Activated B cell treated with CpG ODN at 0.5 μM for 24 hours (primary cell): Measurements from ENCODE around the gene ARHGAP21. TPM values are rescaled to one million over a fixed set of nuclear protein-coding genes. Genes with fewer than 3 reads are reported as not detected.

Experiments used
- ATAC-seq: fragments of 200-7000 bp; cut with Tn5 transposase; one replicate; pipeline ENCODE4 v1.10.0; 2021; ENCODE audit warnings: low read depth, mild to moderate bottlenecking, moderate library complexity
- CTCF ChIA-PET: fragments of 350-600 bp; sonication (Branson Sonifier 250); formaldehyde crosslinking; loops from one replicate; lab custom pipeline; 2021; ENCODE audit warnings: antibody characterized with exemption; lab: Charles Lee
- POLR2A ChIA-PET: fragments of 350-600 bp; sonication (Branson Sonifier 250); formaldehyde crosslinking; loops from one replicate; lab custom pipeline; 2021; ENCODE audit warnings: antibody characterized with exemption; lab: Charles Lee
- DNase-seq: peaks from one replicate; pipeline ENCODE4 v3.0.0; 2022
- H3K27ac Mint-ChIP-seq: one replicate; pipeline ENCODE4 v1.8.0; 2020; ENCODE audit warnings: mixed read lengths
- H3K27me3 Mint-ChIP-seq: one replicate; pipeline ENCODE4 v1.8.0; 2021; ENCODE audit warnings: mixed read lengths
- H3K36me3 Mint-ChIP-seq: one replicate; pipeline ENCODE4 v1.8.0; 2021; ENCODE audit warnings: low read depth, mixed read lengths
- H3K4me1 Mint-ChIP-seq: one replicate; pipeline ENCODE4 v1.8.0; 2021; ENCODE audit warnings: mixed read lengths
- H3K4me3 Mint-ChIP-seq: one replicate; pipeline ENCODE4 v1.8.0; 2020; ENCODE audit warnings: mild to moderate bottlenecking, mixed read lengths
- H3K9me3 Mint-ChIP-seq: one replicate; pipeline ENCODE4 v1.8.0; 2020; ENCODE audit warnings: mixed read lengths
- intact Hi-C: fragments of 100-400 bp; cut with micrococcal nuclease; formaldehyde crosslinking; loops from one replicate; pipeline ENCODE4 v1.15.1; 2024
- total RNA-seq: library from RNA; stranded (reverse); gene quantifications from 2 replicates; pipeline ENCODE4 v1.2.3, GENCODE V29; 2022
- TF ChIP-seq, protein P1 (sequence below): fragments of 200-600 bp; IDR thresholded peaks from one replicate; pipeline ENCODE4 v1.8.0; 2022; ENCODE audit warnings: antibody characterized with exemption, mild to moderate bottlenecking

The ARHGAP21 gene
- total RNA-seq, 1 donor from 2014 or later, result 20.8 TPM

DNA sequence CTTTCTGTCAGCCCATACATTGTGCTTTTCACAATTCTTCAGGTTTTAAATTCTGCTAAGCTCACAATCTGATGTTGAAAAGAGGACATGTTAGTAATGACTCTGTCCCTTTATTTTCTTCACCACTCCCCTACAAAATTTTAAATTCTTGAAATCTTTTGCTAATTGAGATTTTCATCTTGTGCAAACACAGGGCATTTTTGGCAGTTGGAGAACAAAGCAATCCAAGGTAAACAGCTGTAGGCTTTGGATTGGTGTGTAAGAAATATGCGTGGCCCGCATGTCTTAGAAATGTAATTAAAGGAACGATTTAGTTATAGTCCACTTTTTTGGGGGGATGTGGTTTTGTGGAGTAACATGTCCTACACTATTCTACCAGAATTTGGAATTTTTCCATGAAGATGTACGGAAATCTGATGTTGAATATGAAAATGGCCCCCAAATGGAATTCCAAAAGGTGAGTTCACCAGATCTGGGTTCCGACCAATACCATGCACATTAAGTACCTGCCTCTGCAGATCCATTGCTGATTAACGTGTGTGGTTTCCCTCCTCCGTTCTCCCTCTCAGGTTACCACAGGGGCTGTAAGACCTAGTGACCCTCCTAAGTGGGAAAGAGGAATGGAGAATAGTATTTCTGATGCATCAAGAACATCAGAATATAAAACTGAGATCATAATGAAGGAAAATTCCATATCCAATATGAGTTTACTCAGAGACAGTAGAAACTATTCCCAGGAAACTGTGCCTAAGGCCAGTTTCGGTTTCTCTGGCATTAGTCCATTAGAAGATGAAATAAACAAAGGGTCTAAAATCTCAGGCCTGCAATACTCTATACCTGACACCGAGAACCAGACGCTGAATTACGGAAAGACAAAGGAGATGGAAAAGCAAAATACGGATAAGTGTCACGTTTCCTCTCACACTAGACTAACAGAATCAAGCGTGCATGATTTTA lies 181.1 kb downstream of the ARHGAP21 start:
- ChIA-PET POLR2A (no interaction called here), CTCF (no interaction called here)
- no peaks in the 10 kb centered on the region for H3K9me3 Mint-ChIP-seq
- no peaks in the 10 kb centered on the region for H3K36me3 Mint-ChIP-seq
- DNase-seq (no peak), ATAC-seq (no peak)
- no peak overlapping the region for H3K4me3 Mint-ChIP-seq
- H3K4me1 Mint-ChIP-seq, result no peaks in the 10 kb centered on the region
- H3K27ac Mint-ChIP-seq, result no peak overlapping the region
- H3K27me3 Mint-ChIP-seq, result no peaks in the 10 kb centered on the region
- intact Hi-C loops, result no loop called here
- TF ChIP-seq, protein P1, sequence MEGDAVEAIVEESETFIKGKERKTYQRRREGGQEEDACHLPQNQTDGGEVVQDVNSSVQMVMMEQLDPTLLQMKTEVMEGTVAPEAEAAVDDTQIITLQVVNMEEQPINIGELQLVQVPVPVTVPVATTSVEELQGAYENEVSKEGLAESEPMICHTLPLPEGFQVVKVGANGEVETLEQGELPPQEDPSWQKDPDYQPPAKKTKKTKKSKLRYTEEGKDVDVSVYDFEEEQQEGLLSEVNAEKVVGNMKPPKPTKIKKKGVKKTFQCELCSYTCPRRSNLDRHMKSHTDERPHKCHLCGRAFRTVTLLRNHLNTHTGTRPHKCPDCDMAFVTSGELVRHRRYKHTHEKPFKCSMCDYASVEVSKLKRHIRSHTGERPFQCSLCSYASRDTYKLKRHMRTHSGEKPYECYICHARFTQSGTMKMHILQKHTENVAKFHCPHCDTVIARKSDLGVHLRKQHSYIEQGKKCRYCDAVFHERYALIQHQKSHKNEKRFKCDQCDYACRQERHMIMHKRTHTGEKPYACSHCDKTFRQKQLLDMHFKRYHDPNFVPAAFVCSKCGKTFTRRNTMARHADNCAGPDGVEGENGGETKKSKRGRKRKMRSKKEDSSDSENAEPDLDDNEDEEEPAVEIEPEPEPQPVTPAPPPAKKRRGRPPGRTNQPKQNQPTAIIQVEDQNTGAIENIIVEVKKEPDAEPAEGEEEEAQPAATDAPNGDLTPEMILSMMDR, result no peak

DNA sequence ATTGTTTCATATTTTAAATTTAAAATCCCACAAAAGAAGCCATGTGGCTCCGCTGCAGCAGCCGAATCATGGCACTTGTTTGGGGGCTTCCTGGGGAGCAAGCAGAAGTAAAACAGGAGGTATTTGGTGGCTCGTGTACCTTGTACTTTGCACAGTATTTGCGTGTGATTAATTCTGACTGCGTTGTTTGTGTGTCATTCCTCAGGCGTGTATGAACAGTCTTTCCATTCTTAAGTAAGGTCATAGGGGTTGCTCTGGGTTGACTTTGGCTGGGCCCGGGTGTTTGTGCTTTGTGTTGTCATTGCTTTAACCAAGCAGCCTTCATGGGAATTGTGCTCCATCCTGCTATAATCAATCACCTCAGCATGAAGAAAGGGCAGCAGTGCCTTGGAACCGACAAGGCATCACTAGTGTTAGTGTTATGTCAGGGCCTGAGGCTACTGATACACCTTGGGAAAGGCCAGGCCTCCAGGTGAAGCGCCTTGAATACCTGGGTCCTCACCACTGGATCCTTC lies 182.4 kb downstream of the ARHGAP21 start:
- Mint-ChIP-seq H3K9me3 (no peaks in the 10 kb centered on the region), H3K4me1 (no peaks in the 10 kb centered on the region), H3K27me3 (no peaks in the 10 kb centered on the region), H3K4me3 (no peak overlapping the region), H3K36me3 (no peaks in the 10 kb centered on the region), H3K27ac (no peak overlapping the region)
- ChIA-PET POLR2A (no interaction called here), CTCF (no interaction called here)
- ATAC-seq (no peak), DNase-seq (no peak)
- TF ChIP-seq, protein P1, result no peak
- intact Hi-C loops, result no loop called here

DNA sequence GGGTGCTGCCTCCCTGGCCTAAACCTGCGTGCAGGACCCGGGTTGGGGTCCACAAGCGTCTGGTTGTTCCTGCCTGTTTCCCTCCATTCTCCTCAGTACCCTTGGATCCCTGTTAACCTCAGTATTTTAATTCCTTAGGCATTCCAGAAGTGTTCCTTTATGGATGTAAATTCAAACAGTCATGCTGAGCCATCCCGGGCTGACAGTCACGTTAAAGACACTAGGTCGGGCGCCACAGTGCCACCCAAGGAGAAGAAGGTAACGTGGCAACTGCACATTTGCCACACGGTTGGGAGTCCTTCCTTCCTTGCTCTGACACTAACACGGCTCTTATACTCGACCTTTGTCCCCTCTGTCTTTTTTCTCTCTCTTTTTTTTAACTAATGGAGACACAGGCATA lies 187.1 kb downstream of the ARHGAP21 start:
- no peak overlapping the region for H3K4me3 Mint-ChIP-seq
- CTCF ChIA-PET, result no interaction called here

DNA sequence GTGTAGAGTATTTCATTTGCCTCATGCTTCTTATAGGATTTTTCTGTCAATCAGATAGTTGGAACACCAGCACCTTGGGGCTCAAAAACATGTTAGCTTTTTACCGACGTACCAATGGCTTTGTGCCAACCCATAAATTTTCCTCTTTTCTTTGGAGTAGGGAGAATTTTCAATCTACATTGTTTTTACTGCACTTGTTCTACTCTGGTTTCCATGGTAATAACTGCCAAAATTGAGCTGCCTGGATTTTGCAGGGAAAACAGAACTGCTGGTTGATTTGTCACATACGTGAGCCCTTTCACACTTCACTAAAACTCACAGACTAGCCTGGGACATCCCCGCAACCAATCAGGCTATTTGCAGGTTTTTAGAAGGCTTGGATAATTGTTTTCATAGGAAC lies 189.7 kb downstream of the ARHGAP21 start:
- DNase-seq (no peak), ATAC-seq (no peak)
- peaks cover 2% of the 10 kb centered on the region for H3K27me3 Mint-ChIP-seq
- H3K9me3 Mint-ChIP-seq, result no peaks in the 10 kb centered on the region
- H3K36me3 Mint-ChIP-seq, result no peaks in the 10 kb centered on the region
- ChIA-PET POLR2A (no interaction called here), CTCF (no interaction called here)
- no peaks in the 10 kb centered on the region for H3K4me1 Mint-ChIP-seq
- TF ChIP-seq, protein P1, result no peak
- no peak overlapping the region for H3K27ac Mint-ChIP-seq
- intact Hi-C loops, result no loop called here
- H3K4me3 Mint-ChIP-seq, result no peak overlapping the region

More for the DNA sequence above, 187.1 kb downstream of the ARHGAP21 start:
- ATAC-seq (no peak), DNase-seq (no peak)
- no peak overlapping the region for H3K27ac Mint-ChIP-seq
- H3K4me1 Mint-ChIP-seq, result no peaks in the 10 kb centered on the region
- H3K9me3 Mint-ChIP-seq, result no peaks in the 10 kb centered on the region
- H3K27me3 Mint-ChIP-seq, result peaks cover 2% of the 10 kb centered on the region
- intact Hi-C loops, result no loop called here
- TF ChIP-seq, protein P1, result no peak
- POLR2A ChIA-PET, result no interaction called here
- no peaks in the 10 kb centered on the region for H3K36me3 Mint-ChIP-seq

Other genes starting within 250 kb of the ARHGAP21 start
- not detected in 2 replicates for gene PRTFDC1, start 228.7 kb upstream of the ARHGAP21 start, total RNA-seq